Spinal cord (tissue), 10 donors: Measurements from ENCODE around the gene C1S. TPM values are rescaled to one million over a fixed set of nuclear protein-coding genes. Genes with fewer than 3 reads are reported as not detected.

ENCODE experiments used
- DNase-seq, 6 donors: peaks; one replicate each; pipeline versions ENCODE4 v3.0.0 to v3.0.0-alpha.2; 2013 to 2015; ENCODE audit warnings: low spot score in 6 of 6, low read depth in 4 of 6
- H3K27ac ChIP-seq: one replicate; pipeline ENCODE4 v1.5.1; 2013; ENCODE audit warnings: low read depth, low read length, control low read depth
- H3K27me3 ChIP-seq: one replicate; pipeline ENCODE4 v1.6.1; 2013; ENCODE audit warnings: low read length; ENCODE audit not compliant: control insufficient read depth, insufficient read depth
- H3K36me3 ChIP-seq: one replicate; pipeline ENCODE4 v1.6.1; 2013; ENCODE audit warnings: low read length; ENCODE audit not compliant: control insufficient read depth, insufficient read depth
- H3K4me1 ChIP-seq: one replicate; pipeline ENCODE4 v1.6.1; 2013; ENCODE audit warnings: low read length; ENCODE audit not compliant: control insufficient read depth, insufficient read depth
- H3K4me3 ChIP-seq: one replicate; pipeline ENCODE4 v1.5.1; 2013; ENCODE audit warnings: low read depth, low read length, control low read depth
- H3K9me3 ChIP-seq: one replicate; pipeline ENCODE4 v1.6.1; 2013; ENCODE audit warnings: low read length; ENCODE audit not compliant: control insufficient read depth, insufficient read depth
- WGBS: methylation state at CpG from one replicate; pipeline ENCODE4 v1.1.5; 2013; ENCODE audit warnings: missing lambda C conversion rate; ENCODE audit not compliant: insufficient coverage; 5-methylcytosine and 5-hydroxymethylcytosine counted together
- polyA plus RNA-seq, 2 donors: library from polyadenylated mRNA; unstranded; fragments of 120-200 nt; gene quantifications; one replicate each; pipeline ENCODE4 v1.2.1, GENCODE V29; 2013; ENCODE audit not compliant: insufficient read length in 2 of 2
- total RNA-seq, 2 donors: library from RNA; depleted of rRNA in 1 of 2; stranded (reverse); fragments of 120-200 nt in 1 of 2; fragments of >200 nt in 1 of 2; gene quantifications; one replicate each; pipeline versions ENCODE4 v1.2.3 to v1.2.4, GENCODE V29; 2013 to 2014
- donor health status: healthy.

The C1S gene
- total and polyA plus RNA-seq, 4 donors: 19.1 to 122 (median 59.5) TPM

DNA sequence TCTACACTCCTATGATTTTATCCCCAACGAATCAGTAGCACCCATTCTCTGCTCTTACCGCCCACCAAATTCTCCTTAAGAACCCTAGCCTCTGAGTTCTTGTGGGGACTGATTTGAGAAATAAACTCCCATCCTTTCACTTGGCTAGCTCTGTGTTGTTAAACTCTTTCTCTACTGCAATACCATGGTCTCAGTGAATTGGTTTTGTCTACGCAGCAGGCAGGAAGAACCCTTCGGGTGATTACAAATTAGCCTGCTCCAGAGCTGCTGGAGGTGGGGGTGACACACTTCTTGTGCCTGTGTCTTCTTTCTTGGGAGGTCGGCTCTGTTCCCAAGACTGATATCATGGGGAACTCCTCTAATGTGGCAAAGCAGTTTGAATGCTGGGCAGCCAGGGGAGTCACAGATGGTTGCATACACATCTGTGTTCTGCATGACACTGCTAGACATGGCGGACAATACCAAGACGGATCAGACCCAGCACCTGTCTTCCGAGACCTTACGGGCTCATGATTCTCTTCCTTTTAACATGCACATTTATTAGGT is 1.6 kb upstream of the C1S start:
- 83% methylated on average over 6 of the region's 9 CpGs for WGBS
- H3K4me1 ChIP-seq: peaks cover 4% of the 10 kb centered on the region
- no peak for DNase-seq

DNA sequence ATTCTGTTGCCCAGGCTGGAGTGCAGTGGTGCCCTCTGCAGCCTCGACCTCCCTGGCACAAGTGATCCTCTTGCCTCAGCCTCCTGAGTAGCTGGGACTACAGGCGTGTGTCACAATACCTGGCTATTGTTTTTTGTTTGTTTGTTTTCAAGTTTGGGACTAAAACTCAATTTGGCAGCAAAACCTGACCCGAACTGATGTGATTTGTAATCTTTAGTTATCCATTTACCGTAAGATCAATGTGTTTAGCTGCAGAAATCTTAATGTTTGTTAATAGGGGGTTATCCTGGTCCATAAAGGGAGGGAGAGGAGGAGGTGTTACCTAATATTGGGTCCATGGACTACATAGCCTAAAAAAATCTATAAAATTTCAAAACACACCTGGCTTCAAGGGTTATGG is 738 bp upstream of the C1S start:
- 86% methylated on average over 2 of the region's 4 CpGs for WGBS
- H3K27ac ChIP-seq: no peak overlapping the region

More for the DNA sequence above, 1.6 kb upstream of the C1S start:
- H3K9me3 ChIP-seq: no peaks in the 10 kb centered on the region
- no peak overlapping the region for H3K27ac ChIP-seq
- H3K27me3 ChIP-seq: no peaks in the 10 kb centered on the region
- no peak overlapping the region for H3K4me3 ChIP-seq
- no peaks in the 10 kb centered on the region for H3K36me3 ChIP-seq

DNA sequence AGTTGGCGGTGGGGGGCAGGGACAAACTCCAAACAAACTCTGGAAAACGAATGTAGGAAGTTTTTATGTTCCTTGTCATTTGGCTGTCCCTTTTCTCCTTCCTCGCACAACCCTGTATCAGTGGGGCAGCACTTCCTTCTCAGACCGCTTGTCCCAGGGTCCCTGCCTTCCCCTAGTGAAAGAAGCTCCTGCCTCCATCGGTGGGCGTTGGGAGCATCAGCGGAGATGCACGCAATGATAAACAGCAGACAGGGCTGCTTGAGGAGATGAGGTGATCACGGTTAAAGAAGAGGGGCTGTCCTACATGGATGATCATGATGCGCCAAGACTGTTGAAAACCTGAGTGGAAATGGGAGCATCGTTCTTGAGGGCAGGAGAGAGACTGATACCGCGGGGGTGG is 620 bp downstream of the C1S start:
- H3K4me1 ChIP-seq: peaks cover 4% of the 10 kb centered on the region
- no peaks in the 10 kb centered on the region for H3K36me3 ChIP-seq
- H3K27ac ChIP-seq: peak overlapping the region; percentile 61
- DNase-seq: no peak
- H3K4me3 ChIP-seq: no peak overlapping the region
- no peaks in the 10 kb centered on the region for H3K9me3 ChIP-seq
- 63% methylated on average over 12 of the region's 13 CpGs for WGBS
- H3K27me3 ChIP-seq: no peaks in the 10 kb centered on the region

More for the DNA sequence above, 738 bp upstream of the C1S start:
- H3K4me3 ChIP-seq: no peak overlapping the region
- H3K4me1 ChIP-seq: peaks cover 4% of the 10 kb centered on the region
- H3K9me3 ChIP-seq: no peaks in the 10 kb centered on the region
- DNase-seq: no peak
- H3K27me3 ChIP-seq: no peaks in the 10 kb centered on the region
- no peaks in the 10 kb centered on the region for H3K36me3 ChIP-seq

DNA sequence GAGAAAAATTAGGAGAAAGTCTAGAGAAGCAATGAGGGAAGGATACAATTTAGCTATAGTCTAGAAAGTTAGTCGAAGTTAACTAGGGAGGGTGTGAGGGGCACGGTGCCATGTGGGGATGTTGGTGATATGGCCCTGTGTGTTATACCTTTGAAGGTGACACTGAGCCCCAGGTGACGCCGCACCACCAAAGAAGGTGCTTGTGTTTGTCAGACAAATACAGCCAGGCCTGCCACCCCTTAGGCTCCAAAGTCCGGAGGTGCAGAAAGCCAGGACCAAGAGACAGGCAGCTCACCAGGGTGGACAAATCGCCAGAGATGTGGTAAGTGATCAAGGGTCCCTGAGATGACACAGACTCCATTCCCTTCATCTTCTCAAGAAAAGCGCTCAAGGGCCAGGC is 1.1 kb downstream of the C1S start:
- H3K27ac ChIP-seq: no peak overlapping the region
- DNase-seq: no peak
- no peaks in the 10 kb centered on the region for H3K9me3 ChIP-seq
- H3K4me3 ChIP-seq: no peak overlapping the region
- H3K27me3 ChIP-seq: no peaks in the 10 kb centered on the region
- 100% methylated on average over 7 of the region's 7 CpGs for WGBS
- H3K4me1 ChIP-seq: peaks cover 4% of the 10 kb centered on the region
- no peaks in the 10 kb centered on the region for H3K36me3 ChIP-seq

DNA sequence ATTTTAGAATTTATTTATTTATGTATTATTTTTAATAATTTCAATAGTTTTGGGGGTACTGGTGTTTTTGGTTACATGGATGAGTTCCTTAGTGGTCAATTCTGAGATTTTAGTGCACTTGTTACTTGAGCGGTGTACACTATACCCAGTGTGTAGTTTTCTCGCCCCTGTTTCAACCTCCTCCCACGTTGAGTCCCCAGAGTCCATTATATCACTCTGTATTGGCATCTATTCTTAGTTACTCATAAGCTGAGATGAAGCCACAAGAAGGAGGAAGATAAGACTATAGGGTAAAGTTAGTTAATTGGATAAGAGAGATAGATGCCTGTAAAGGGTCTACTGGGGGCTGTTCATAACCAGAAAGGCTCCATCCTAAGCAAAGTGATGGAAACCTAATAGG is 4.0 kb downstream of the C1S start:
- no CpG with 5 or more reads among the region's 3 CpGs for WGBS
- Histone ChIP-seq H3K36me3 (no peaks in the 10 kb centered on the region), H3K4me3 (no peak overlapping the region), H3K9me3 (no peaks in the 10 kb centered on the region), H3K4me1 (peaks cover 4% of the 10 kb centered on the region), H3K27ac (no peak overlapping the region), H3K27me3 (no peaks in the 10 kb centered on the region)
- peak in 1 of 6 donors; percentile 48 for DNase-seq

DNA sequence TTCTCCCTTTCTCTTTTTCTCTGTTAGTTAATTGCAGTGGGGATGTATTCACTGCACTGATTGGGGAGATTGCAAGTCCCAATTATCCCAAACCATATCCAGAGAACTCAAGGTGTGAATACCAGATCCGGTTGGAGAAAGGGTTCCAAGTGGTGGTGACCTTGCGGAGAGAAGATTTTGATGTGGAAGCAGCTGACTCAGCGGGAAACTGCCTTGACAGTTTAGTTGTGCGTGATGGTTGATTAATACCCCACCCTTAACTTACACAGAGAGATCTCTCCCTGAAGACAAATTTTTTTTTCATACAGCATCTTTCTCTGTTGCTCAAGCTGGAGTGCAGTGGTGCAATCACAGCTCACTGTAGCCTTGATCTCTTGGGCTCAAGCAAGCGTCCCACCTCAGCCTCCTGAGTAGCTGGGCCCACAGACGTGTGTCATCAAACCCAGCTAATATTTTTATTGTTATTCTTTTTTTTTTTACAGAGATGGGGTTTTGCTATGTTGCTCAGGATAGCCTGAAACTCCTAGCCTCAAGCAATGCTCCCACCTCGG is 4.6 kb downstream of the C1S start:
- Histone ChIP-seq H3K27me3 (no peaks in the 10 kb centered on the region), H3K4me3 (no peak overlapping the region), H3K36me3 (no peaks in the 10 kb centered on the region), H3K9me3 (no peaks in the 10 kb centered on the region), H3K4me1 (peaks cover 4% of the 10 kb centered on the region), H3K27ac (no peak overlapping the region)
- no peak for DNase-seq
- WGBS: no CpG with 5 or more reads among the region's 7 CpGs

DNA sequence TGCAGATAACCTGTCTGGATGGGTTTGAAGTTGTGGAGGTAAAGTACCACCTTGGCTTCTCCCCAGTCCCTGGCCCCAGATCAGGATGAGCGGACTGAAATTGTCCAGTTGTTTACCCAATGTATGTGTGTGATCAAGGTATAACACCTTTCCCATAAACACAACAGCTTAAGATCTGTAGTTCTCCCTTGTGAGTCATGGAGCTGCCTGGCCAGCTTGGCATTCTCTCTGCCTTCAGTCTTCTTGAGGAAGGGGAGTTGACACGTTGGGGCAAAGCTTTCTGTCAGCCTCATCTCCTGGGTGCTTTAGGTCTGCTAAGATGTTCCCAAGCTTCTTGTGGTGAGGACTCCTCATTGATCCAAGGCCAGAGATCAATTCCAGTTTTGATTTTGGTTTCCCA is 6.1 kb downstream of the C1S start:
- Histone ChIP-seq H3K36me3 (no peaks in the 10 kb centered on the region), H3K9me3 (no peaks in the 10 kb centered on the region), H3K4me3 (no peak overlapping the region), H3K27me3 (no peaks in the 10 kb centered on the region), H3K4me1 (no peaks in the 10 kb centered on the region), H3K27ac (no peak overlapping the region)
- WGBS: no CpG with 5 or more reads among the region's 2 CpGs
- DNase-seq: no peak

DNA sequence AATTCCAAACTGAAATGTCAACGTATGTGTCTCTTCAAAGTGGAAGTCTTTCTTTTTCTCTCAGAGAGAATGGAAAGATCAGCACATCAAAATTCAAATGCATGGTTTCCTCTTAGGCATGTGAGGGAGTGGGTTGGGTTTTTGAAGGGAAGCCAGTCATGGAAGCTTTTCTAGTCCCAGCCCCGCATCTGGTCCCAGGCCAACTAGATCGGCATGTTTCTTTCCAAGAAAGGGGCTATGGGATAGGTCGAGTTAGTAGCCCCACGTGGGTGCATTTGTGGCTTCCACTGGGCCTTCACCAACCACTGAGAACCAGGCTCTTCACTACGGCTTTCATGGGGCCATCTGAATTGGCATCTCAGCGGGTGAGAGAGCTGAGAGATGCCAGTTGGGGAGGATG is 6.6 kb downstream of the C1S start:
- Histone ChIP-seq H3K9me3 (no peaks in the 10 kb centered on the region), H3K4me3 (no peak overlapping the region), H3K4me1 (no peaks in the 10 kb centered on the region), H3K27me3 (no peaks in the 10 kb centered on the region), H3K36me3 (no peaks in the 10 kb centered on the region), H3K27ac (no peak overlapping the region)
- WGBS: 68% methylated on average over 5 of the region's 7 CpGs
- no peak for DNase-seq

DNA sequence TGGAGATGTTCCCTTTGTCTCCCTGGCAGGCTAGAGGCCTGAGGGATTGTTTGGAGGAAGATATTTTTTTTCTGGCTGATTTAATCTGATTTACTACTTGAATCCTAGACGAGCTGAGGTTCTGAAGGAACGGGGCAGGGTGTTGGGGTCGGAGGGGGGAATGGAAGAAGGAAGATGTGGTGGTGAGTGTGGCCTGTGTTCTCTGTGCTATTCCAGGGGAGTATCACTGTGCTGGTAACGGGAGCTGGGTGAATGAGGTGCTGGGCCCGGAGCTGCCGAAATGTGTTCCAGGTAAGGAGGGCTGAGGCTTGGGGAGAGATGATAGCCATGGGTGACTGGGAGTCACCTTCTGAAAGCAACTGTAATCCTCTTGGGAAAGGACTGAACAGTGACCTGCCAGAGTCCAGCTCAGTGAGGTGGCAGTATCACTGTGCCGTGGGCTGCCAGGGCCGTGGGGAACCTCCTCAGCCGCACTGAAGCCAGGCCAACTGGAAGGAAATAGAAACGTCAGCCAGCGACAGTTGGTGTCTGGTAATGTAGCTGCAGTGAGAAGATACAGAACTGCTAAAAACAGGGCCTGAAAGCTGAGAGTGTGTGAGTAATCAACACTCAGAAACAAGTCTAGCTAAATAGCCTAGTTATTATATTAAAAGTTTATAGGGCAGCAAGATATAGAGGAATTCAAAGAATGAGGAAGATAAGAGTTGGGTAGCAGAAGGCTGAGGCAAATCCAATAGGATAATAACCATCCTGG is 7.9 kb downstream of the C1S start:
- no peak for DNase-seq
- no peak overlapping the region for H3K27ac ChIP-seq
- WGBS: 86% methylated on average over 10 of the region's 11 CpGs
- no peaks in the 10 kb centered on the region for H3K36me3 ChIP-seq
- no peaks in the 10 kb centered on the region for H3K4me1 ChIP-seq
- no peaks in the 10 kb centered on the region for H3K27me3 ChIP-seq
- H3K9me3 ChIP-seq: no peaks in the 10 kb centered on the region
- H3K4me3 ChIP-seq: no peak overlapping the region

DNA sequence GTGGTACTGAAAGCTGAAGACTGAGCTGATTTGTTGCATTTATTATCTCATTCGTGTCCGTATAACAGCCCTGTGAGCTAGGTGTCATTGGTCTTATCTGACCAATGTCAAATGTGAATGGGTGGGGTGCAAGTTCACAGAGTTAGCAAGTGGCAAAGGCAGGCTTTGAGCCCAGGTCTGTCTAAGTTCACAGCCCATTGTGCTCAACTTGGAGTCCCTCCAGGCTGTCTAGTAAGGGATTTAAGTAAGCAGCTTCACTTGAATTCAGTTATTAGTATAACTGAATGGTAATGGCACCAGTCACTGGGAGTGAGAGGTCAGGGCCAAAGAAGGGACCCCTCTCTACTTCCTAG is 8.5 kb downstream of the C1S start:
- H3K27me3 ChIP-seq: no peaks in the 10 kb centered on the region
- H3K27ac ChIP-seq: no peak overlapping the region
- DNase-seq: no peak
- H3K4me3 ChIP-seq: no peak overlapping the region
- H3K9me3 ChIP-seq: no peaks in the 10 kb centered on the region
- 76% methylated on average over 2 of the region's 2 CpGs for WGBS
- no peaks in the 10 kb centered on the region for H3K4me1 ChIP-seq
- H3K36me3 ChIP-seq: no peaks in the 10 kb centered on the region
